Spleen (tissue), 11 donors: Measurements from ENCODE around the gene PAPLN. TPM values are rescaled to one million over a fixed set of nuclear protein-coding genes. Genes with fewer than 3 reads are reported as not detected.

Source experiments
- DNase-seq: peaks from one replicate; pipeline ENCODE4 v3.0.0-alpha.2; 2020
- H3K27ac ChIP-seq, 8 donors: fragments of 200-600 bp; sonication (generic) in 7 of 8; 1 replicate in 4 of 8; 2 replicates in 4 of 8; pipeline versions ENCODE4 v1.5.0 to v1.8.0; 2016 to 2021; ENCODE audit warnings: inconsistent platforms in 4 of 8, mild to moderate bottlenecking in 4 of 8, moderate library complexity in 1 of 8
- H3K27me3 ChIP-seq, 7 donors: fragments of 200-600 bp; sonication (generic) in 6 of 7; replicated peaks in 1 of 7; 1 replicate in 4 of 7; 2 replicates in 3 of 7; pipeline versions ENCODE4 v1.5.0 to v1.8.0; 2016 to 2021; ENCODE audit warnings: inconsistent platforms in 3 of 7, mild to moderate bottlenecking in 1 of 7
- H3K36me3 ChIP-seq, 6 donors: fragments of 200-600 bp; sonication (generic) in 5 of 6; 1 replicate in 4 of 6; 2 replicates in 2 of 6; pipeline versions ENCODE4 v1.5.0 to v1.8.0; 2016 to 2021; ENCODE audit warnings: inconsistent platforms in 2 of 6
- H3K4me1 ChIP-seq, 6 donors: fragments of 200-600 bp; sonication (generic) in 5 of 6; 1 replicate in 3 of 6; 2 replicates in 3 of 6; pipeline versions ENCODE4 v1.5.0 to v1.8.0; 2016 to 2021; ENCODE audit warnings: inconsistent platforms in 3 of 6
- H3K4me3 ChIP-seq, 8 donors: fragments of 200-600 bp; sonication (generic) in 7 of 8; 1 replicate in 4 of 8; 2 replicates in 4 of 8; pipeline versions ENCODE4 v1.5.0 to v1.8.0; 2016 to 2021; ENCODE audit warnings: inconsistent platforms in 4 of 8, mild to moderate bottlenecking in 4 of 8, moderate library complexity in 2 of 8
- H3K9me3 ChIP-seq, 8 donors: fragments of 200-600 bp; sonication (generic) in 7 of 8; 1 replicate in 4 of 8; 2 replicates in 4 of 8; pipeline versions ENCODE4 v1.5.0 to v1.8.0; 2016 to 2021; ENCODE audit warnings: inconsistent platforms in 4 of 8
- CTCF ChIP-seq, 11 experiments: fragments of 200-600 bp in 7 of 11; fragments of 450-650 bp in 4 of 11; sonication (generic) in 4 of 11; IDR thresholded peaks in 8 of 11; conservative IDR thresholded peaks in 3 of 11; 1 replicate in 7 of 11; 2 replicates in 4 of 11; pipeline versions ENCODE4 v1.4.0 to v1.8.0; 2016 to 2021; ENCODE audit warnings: antibody characterized with exemption in 11 of 11, inconsistent platforms in 4 of 11, mild to moderate bottlenecking in 1 of 11
- POLR2A ChIP-seq, 3 donors: fragments of 450-650 bp; IDR thresholded peaks; one replicate each; pipeline ENCODE4 v1.5.1; 2017; ENCODE audit warnings: antibody characterized with exemption in 3 of 3, mild to moderate bottlenecking in 1 of 3
- POLR2AphosphoS5 ChIP-seq, 3 donors: sonication (generic); formaldehyde crosslinking; IDR thresholded peaks; one replicate each; pipeline ENCODE4 v1.5.1; 2017; ENCODE audit warnings: antibody characterized with exemption in 3 of 3
- WGBS, 5 donors: extraction: QIAGEN DNeasy Blood & Tissue Kit in 3 of 5; methylation state at CpG; one replicate each; pipeline versions ENCODE4 v1.1.5 to v1.1.7; 2013 to 2018; 5-methylcytosine and 5-hydroxymethylcytosine counted together
- intact Hi-C: fragments of 100-400 bp; cut with DNase I; formaldehyde crosslinking; loops from one replicate; pipeline ENCODE4 v1.15.0; 2023; ENCODE audit warnings: low total_unique reads
- polyA plus RNA-seq, 3 donors: library from polyadenylated mRNA; stranded (reverse); fragments of 200-250 nt; gene quantifications; one replicate each; pipeline ENCODE4 v1.2.1, GENCODE V29; 2013
- total RNA-seq, 7 donors: library from RNA; depleted of rRNA in 3 of 7; stranded (reverse); fragments of >200 nt in 3 of 7; fragmentation: NEBNext Ultra II Directional in 4 of 7; extraction: Animal tissue kit (Norgen Biotek cat#: 25700) in 4 of 7; gene quantifications; one replicate each; pipeline versions ENCODE4 v1.1.0 to v1.2.1, GENCODE V29; 2016 to 2021
- donor health status: healthy with polysubstance abuse.
- donor health status: DM: no; HTN: no; CAD: no; lungs with moderate emphysema.
- donor health status: DM: no; HTN: no; CAD: no.
- donor health status: Bipolar disorder and iron deficiency.
- donor health status: healthy.
- donor health status: DM: no; HTN: no; CAD: no.
- donor health status: DM: yes; HTN: yes; CAD: no.

PAPLN gene
- total and polyA plus RNA-seq, 10 donors, result 20.3 to 57.2 (median 42.0) TPM

- DNase-seq, result no peak
- Histone ChIP-seq H3K27me3 (no peaks in the 10 kb centered on the region), H3K36me3 (peaks cover 5 to 99% (median 52%) of the 10 kb centered on the region in 6 donors), H3K9me3 (no peaks in the 10 kb centered on the region), H3K4me1 (peaks cover 0 to 8% (median 1%) of the 10 kb centered on the region in 6 donors), H3K27ac (no peak overlapping the region), H3K4me3 (no peak overlapping the region)
- 61 to 78% (median 72%) methylated on average over 2 of the region's 2 CpGs for WGBS, 5 donors
- intact Hi-C loops, result no loop called here
- TF ChIP-seq POLR2A (IDR thresholded peaks at IDR 0.05) (no peak), POLR2AphosphoS5 (IDR thresholded peaks at IDR 0.05) (no peak), CTCF (IDR thresholded peaks at IDR 0.05 in 8 of 11, conservative IDR thresholded peaks at IDR 0.05 in 3 of 11) (no peak)
These were observed 15.4 kb upstream of the PAPLN start for GRCh38 chr14:73221945-73222344.

- 52 to 71% (median 62%) methylated on average over 5 of the region's 5 CpGs for WGBS, 5 donors
- Histone ChIP-seq H3K9me3 (no peaks in the 10 kb centered on the region), H3K27me3 (no peaks in the 10 kb centered on the region), H3K27ac (peak overlapping the region in 3 of 8 donors; percentile 4 to 38 (median 4)), H3K36me3 (peaks cover 5 to 99% (median 42%) of the 10 kb centered on the region in 6 donors), H3K4me1 (peaks cover 0 to 15% (median 4%) of the 10 kb centered on the region in 6 donors), H3K4me3 (no peak overlapping the region)
- intact Hi-C loops, result no loop called here
- DNase-seq, result no peak
- TF ChIP-seq POLR2AphosphoS5 (IDR thresholded peaks at IDR 0.05) (peak in 1 of 3 donors; percentile 15), POLR2A (IDR thresholded peaks at IDR 0.05) (no peak)
These were observed 14.3 kb upstream of the PAPLN start for GRCh38 chr14:73223049-73223448.

GRCh38 chr14:73225496-73225895, 11.8 kb upstream of the PAPLN start:
- H3K27ac ChIP-seq, result no peak overlapping the region

GRCh38 chr14:73227812-73228781, 9.2 kb upstream of the PAPLN start:
- no peak for DNase-seq
- H3K36me3 ChIP-seq, result peaks cover 0 to 63% (median 14%) of the 10 kb centered on the region in 6 donors
- H3K27ac ChIP-seq, result peak overlapping the region in 5 of 8 donors; percentile 18 to 46 (median 30)
- no peak overlapping the region for H3K4me3 ChIP-seq
- peaks cover 0 to 3% (median 0%) of the 10 kb centered on the region in 7 donors for H3K27me3 ChIP-seq
- no peak for TF ChIP-seq POLR2A (IDR thresholded peaks at IDR 0.05)
- peak in 1 of 3 donors; percentile 46 for TF ChIP-seq POLR2AphosphoS5 (IDR thresholded peaks at IDR 0.05)
- TF ChIP-seq CTCF (IDR thresholded peaks at IDR 0.05 in 8 of 11, conservative IDR thresholded peaks at IDR 0.05 in 3 of 11), result no peak
- peaks cover 4 to 36% (median 18%) of the 10 kb centered on the region in 6 donors for H3K4me1 ChIP-seq
- WGBS, 5 donors, result 60 to 77% (median 69%) methylated on average over 22 to 25 of the region's 25 CpGs
- intact Hi-C loops, result no loop called here
- no peaks in the 10 kb centered on the region for H3K9me3 ChIP-seq

More at GRCh38 chr14:73225496-73225895, 11.8 kb upstream of the PAPLN start:
- peaks cover 0 to 26% (median 8%) of the 10 kb centered on the region in 6 donors for H3K4me1 ChIP-seq
- TF ChIP-seq POLR2A (IDR thresholded peaks at IDR 0.05) (no peak), POLR2AphosphoS5 (IDR thresholded peaks at IDR 0.05) (no peak), CTCF (IDR thresholded peaks at IDR 0.05 in 8 of 11, conservative IDR thresholded peaks at IDR 0.05 in 3 of 11) (no peak)
- 91 to 97% (median 96%) methylated on average over 4 of the region's 4 CpGs for WGBS, 5 donors
- H3K27me3 ChIP-seq, result no peaks in the 10 kb centered on the region
- no peak overlapping the region for H3K4me3 ChIP-seq
- no peaks in the 10 kb centered on the region for H3K9me3 ChIP-seq
- H3K36me3 ChIP-seq, result peaks cover 0 to 89% (median 23%) of the 10 kb centered on the region in 6 donors
- intact Hi-C loops, result no loop called here
- no peak for DNase-seq
